Measurements from ENCODE around the gene NPHP3. TPM values are rescaled to one million over a fixed set of nuclear protein-coding genes. Genes with fewer than 3 reads are reported as not detected.
A peak's percentile ranks its signal among the peaks of the same experiment; 100 is the strongest.
"Not testable (repeated sequence)": the region's sequence is repeated elsewhere in the genome, so short reads cannot be mapped to it uniquely, and the experiment has no call there.

The NPHP3 gene
- total RNA-seq, 2 experiments from 2014 or later = 14.2 to 15.9 TPM

- ATAC-seq = no peak
- peaks cover 9% of the 10 kb centered on the region for H3K36me3 Mint-ChIP-seq (ENCODE audit: low read depth)
- no peak for TF ChIP-seq CTCF (IDR thresholded peaks at IDR 0.05)
- intact Hi-C loops (cut with micrococcal nuclease) = loop anchor here (10.0 kb wide), 1 partner anchor 289 kb away; no protein-coding TSS in a partner anchor
- no peak for DNase-seq
- no peaks in the 10 kb centered on the region for H3K27me3 Mint-ChIP-seq
- peaks cover 9% of the 10 kb centered on the region for H3K4me1 Mint-ChIP-seq (ENCODE audit: low read depth)
- peak overlapping the region; percentile 51 for H3K27ac Mint-ChIP-seq
- CTCF ChIA-PET = interaction anchor here (0.8 to 6.7 kb wide), 17 partner anchors 8 to 293 kb away, joined by 3 to 130 read pairs (median 5); partner anchors contain the start of genes ACAD11 and UBA5
- no peaks in the 10 kb centered on the region for H3K9me3 Mint-ChIP-seq
- POLR2A ChIA-PET = no interaction called here
- no peak overlapping the region for H3K4me3 Mint-ChIP-seq
Measured at GRCh38 chr3:132643366-132643765, 78.8 kb downstream of the NPHP3 start.

DNA sequence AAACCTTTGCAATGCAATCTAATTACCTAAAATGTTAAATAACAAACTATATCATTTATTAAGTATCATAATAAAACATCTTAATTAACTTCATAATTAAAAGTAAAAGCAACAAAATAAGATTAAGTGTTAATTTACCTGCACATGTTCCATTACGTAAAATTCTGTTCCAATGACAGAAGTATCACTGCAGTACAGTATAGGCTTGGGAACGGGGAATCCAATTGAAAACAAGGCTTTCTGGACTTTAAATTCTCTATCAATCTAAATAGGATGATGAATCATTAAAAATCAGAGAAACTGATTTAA is 79.7 kb downstream of the NPHP3 start:
- Mint-ChIP-seq H3K36me3 (ENCODE audit: low read depth) (peaks cover 9% of the 10 kb centered on the region), H3K4me1 (ENCODE audit: low read depth) (peaks cover 9% of the 10 kb centered on the region), H3K9me3 (no peaks in the 10 kb centered on the region), H3K4me3 (no peak overlapping the region), H3K27me3 (no peaks in the 10 kb centered on the region), H3K27ac (no peak overlapping the region)
- no peak for ATAC-seq
- DNase-seq = no peak
- intact Hi-C loops (cut with micrococcal nuclease) = loop anchor here (1.0 to 10.0 kb wide), 2 partner anchors 106 to 288 kb away; no protein-coding TSS in a partner anchor
- TF ChIP-seq CTCF (IDR thresholded peaks at IDR 0.05) = no peak
- CTCF ChIA-PET = interaction anchor here (0.7 to 6.7 kb wide), 24 partner anchors 9 to 293 kb away, joined by 3 to 130 read pairs (median 4); partner anchors contain the start of genes ACAD11 and UBA5
- POLR2A ChIA-PET = no interaction called here

- DNase-seq (no peak), ATAC-seq (peak; percentile 77)
- intact Hi-C loops (cut with micrococcal nuclease) = loop anchor here (1.0 to 10.0 kb wide), 2 partner anchors 106 to 287 kb away; no protein-coding TSS in a partner anchor
- POLR2A ChIA-PET = no interaction called here
- Mint-ChIP-seq H3K27ac (no peak overlapping the region), H3K27me3 (no peaks in the 10 kb centered on the region), H3K36me3 (ENCODE audit: low read depth) (peaks cover 9% of the 10 kb centered on the region), H3K9me3 (no peaks in the 10 kb centered on the region), H3K4me3 (no peak overlapping the region), H3K4me1 (ENCODE audit: low read depth) (peaks cover 9% of the 10 kb centered on the region)
- peak; percentile 75 for TF ChIP-seq CTCF (IDR thresholded peaks at IDR 0.05)
- CTCF ChIA-PET = interaction anchor here (0.7 to 6.7 kb wide), 25 partner anchors 10 to 293 kb away, joined by 3 to 130 read pairs (median 5); partner anchors contain the start of genes ACAD11 and UBA5
Measured at GRCh38 chr3:132641837-132642538, 80.2 kb downstream of the NPHP3 start.

- H3K36me3 Mint-ChIP-seq (ENCODE audit: low read depth) = peaks cover 11% of the 10 kb centered on the region
- intact Hi-C loops (cut with micrococcal nuclease) = loop anchor here (10.0 kb wide), 1 partner anchor 287 kb away; no protein-coding TSS in a partner anchor
- POLR2A ChIA-PET; H3K9me3 Mint-ChIP-seq; DNase-seq; ATAC-seq; H3K4me1 Mint-ChIP-seq (ENCODE audit: low read depth); H3K27me3 Mint-ChIP-seq; H3K27ac Mint-ChIP-seq; H3K4me3 Mint-ChIP-seq: not testable (repeated sequence)
- CTCF ChIA-PET = interaction anchor here (0.6 to 6.7 kb wide), 18 partner anchors 11 to 290 kb away, joined by 3 to 130 read pairs (median 6); partner anchors contain the start of genes ACAD11 and UBA5
Measured at GRCh38 chr3:132641427-132641826, 80.8 kb downstream of the NPHP3 start.

DNA sequence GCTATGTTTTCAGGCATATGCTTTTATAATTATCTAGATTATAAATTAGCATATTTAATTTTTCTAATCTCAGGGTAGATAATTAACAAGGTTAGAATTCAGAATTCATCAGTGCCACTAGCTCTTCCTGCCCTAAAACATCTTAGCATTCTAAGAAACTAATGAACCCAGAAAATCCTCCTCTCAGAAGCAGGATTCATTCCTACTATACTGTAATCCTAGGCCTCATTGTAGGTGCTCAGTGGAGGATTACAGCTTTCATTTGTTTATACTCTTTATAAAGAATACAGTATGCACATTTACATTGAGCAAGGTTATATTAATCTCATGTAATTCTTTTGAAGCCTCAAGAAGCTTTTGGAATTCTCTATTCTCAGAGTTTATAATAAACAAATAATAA is 83.5 kb downstream of the NPHP3 start:
- Mint-ChIP-seq H3K36me3 (ENCODE audit: low read depth) (peaks cover 20% of the 10 kb centered on the region), H3K9me3 (no peaks in the 10 kb centered on the region), H3K27ac (no peak overlapping the region), H3K4me3 (no peak overlapping the region), H3K4me1 (ENCODE audit: low read depth) (peaks cover 6% of the 10 kb centered on the region), H3K27me3 (no peaks in the 10 kb centered on the region)
- ChIA-PET POLR2A (no interaction called here), CTCF (interaction anchor here (0.6 to 6.7 kb wide), 6 partner anchors 15 to 286 kb away, joined by 3 to 130 read pairs (median 4); partner anchors contain the start of gene ACAD11)
- intact Hi-C loops (cut with micrococcal nuclease) = no loop called here
- DNase-seq = no peak
- no peak for TF ChIP-seq CTCF (IDR thresholded peaks at IDR 0.05)
- no peak for ATAC-seq

Data from activated CD8-positive, alpha-beta T cell treated with anti-CD3 and anti-CD28 coated beads for 36 hours (primary cell).